HG03135 (cell line): ENCODE data around the gene STK40.

Source experiments
- ATAC-seq: cut with Tn5 transposase; IDR thresholded peaks from one replicate; pipeline ENCODE4 v1.9.1; 2021; ENCODE audit warnings: mild to moderate bottlenecking, moderate library complexity; ENCODE audit not compliant: unreplicated experiment

The STK40 gene

GRCh38 chr1:36321119-36321951 lies 64.4 kb downstream of the STK40 start:
- ATAC-seq = no peak

GRCh38 chr1:36320767-36321118 lies 65.0 kb downstream of the STK40 start:
- no peak for ATAC-seq

DNA sequence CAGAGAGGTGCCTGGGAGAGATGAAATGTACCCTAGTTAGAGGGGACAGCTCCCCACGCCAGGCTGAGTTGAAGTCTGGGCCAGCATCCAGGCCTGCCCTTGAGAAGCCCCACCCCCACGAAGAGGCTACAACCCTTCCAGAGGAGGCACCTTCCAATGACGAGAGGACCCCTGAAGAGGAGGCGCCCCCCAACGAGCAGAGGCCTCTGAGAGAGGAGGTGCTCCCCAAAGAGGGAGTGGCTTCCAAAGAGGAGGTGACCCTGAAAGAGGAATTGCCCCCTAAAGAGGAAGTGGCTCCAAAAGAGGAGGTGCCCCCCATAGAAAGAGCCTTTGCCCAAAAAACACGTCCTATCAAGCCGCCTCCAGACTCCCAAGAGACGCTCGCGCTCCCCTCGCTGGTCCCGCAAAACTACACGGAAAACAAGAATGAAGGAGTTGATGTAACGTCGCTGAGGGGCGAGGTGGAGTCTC lies 65.4 kb downstream of the STK40 start:
- ATAC-seq = no peak

- no peak for ATAC-seq
Observed at GRCh38 chr1:36309397-36309796, 76.3 kb downstream of the STK40 start.

GRCh38 chr1:36307601-36308330 lies 78.0 kb downstream of the STK40 start:
- no peak for ATAC-seq

DNA sequence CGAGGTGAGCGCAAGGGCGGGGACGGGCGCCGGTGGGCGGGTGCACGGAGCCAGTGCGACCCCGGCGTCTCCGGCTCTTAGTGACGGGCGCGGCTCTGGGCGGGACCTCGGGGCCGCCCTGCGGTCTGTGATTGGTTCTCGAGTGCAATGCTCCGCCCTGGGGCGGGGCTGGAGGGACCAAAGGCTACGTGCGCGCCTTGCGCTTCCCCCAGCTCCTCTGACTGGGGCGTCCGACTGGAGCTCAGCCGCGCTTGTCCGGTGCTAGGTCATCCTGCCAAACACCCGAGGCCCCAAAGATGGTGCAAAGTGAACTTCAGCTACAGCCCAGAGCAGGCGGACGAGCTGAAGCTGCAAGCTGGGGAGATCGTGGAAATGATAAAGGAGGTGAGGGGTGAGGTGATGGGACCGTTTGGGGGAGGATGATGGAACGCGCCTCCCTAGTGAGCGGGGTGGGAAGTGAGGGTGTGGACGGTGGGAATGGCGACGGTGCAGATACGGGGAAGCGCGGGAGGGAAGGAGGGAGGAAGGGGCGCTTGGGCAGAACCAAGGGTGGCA lies 78.7 kb downstream of the STK40 start:
- ATAC-seq = peak; percentile 96

DNA sequence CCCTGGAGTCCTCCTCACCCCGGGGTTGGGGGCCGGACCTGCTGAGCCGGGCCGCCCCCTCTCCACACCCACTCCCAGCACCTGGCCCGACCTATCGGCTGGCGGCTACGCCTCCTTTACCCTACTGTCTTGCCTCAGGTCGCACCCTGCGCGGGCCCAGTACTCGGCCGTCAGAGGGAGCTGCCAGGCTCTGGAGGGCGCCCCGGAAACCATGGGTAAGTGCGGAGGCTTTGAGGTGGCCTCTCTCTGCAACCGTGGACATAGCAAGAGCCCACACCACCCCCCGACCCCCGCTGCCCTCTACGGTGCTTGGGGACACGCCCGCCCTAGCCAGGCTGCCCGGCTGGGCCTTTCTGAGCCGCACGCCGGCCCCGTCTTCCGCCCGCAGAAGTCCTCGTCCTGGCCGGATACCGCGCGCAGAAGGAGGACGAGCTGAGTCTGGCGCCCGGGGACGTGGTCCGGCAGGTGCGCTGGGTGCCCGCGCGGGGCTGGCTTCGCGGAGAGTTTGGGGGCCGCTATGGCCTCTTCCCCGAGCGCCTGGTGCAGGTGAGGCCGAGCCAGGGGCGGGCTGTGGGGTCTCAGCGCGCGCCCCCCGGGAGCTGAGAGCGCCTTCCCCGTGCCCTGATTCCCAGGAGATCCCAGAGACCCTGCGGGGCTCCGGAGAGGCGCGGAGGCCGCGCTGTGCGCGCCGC lies 79.4 kb downstream of the STK40 start, which contains the start of gene SH3D21:
TSS of gene SH3D21 (plus strand) at position 159 of the 692 bp plus-strand sequence. CDS start at position 212, 53 bp downstream.
- peak; percentile 40 for ATAC-seq

GRCh38 chr1:36305915-36306209 lies 79.9 kb downstream of the STK40 start:
- ATAC-seq = no peak

- ATAC-seq = no peak
Observed at GRCh38 chr1:36304970-36305914, 80.5 kb downstream of the STK40 start.

DNA sequence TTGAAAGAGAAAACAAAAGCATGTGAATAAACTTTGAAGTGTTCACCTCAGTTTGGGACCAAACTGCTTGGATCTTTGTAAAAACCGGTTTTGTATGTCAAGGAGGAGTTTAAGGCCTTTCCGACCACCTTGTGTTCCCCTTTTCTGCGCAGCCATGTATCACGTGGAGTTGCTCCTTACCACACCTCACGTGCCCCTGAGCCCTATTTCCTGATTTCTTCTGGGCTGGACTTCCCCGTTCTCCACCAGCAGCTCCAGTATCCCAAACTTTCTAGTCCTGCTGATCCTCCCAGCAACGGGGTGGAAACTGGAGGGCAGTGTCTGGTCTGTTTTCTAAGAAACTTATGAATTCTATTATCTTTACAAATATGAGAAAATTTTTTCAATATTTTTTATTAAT lies 81.2 kb downstream of the STK40 start:
- ATAC-seq = no peak

DNA sequence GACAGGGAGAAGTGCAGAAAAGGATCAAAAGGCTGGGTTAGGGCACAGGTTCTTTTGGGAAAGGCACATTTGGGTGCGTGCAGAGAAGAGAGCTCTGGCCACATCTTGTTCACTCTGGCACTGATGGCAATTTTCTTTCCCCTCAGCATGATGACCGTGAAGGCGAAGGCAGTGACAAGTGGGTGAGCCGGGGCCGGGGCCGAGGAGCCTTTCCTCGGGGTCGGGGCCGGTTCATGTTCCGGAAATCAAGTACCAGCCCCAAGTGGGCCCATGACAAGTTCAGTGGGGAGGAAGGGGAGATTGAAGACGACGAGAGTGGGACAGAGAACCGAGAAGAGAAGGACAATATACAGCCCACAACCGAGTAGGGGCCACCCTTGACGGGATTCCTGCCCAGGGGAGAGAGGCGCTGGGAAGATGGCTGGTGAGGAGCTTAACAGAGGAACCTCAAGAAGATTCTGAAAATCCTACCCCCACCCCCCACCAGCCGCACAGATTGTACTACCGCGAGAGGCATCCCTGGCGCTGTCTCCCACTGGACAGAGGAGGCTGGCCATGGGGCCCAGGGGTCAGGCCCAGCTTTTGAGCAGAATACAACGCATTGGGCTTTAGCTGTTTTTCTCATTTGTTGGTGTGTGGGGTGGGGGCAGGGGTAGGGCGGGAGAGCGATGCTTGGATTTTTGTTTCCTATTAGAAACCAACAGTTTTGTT lies 81.9 kb downstream of the STK40 start:
- ATAC-seq = no peak

GRCh38 chr1:36303244-36303643 lies 82.5 kb downstream of the STK40 start:
- ATAC-seq = no peak

GRCh38 chr1:36301220-36301619 lies 84.5 kb downstream of the STK40 start:
- no peak for ATAC-seq

DNA sequence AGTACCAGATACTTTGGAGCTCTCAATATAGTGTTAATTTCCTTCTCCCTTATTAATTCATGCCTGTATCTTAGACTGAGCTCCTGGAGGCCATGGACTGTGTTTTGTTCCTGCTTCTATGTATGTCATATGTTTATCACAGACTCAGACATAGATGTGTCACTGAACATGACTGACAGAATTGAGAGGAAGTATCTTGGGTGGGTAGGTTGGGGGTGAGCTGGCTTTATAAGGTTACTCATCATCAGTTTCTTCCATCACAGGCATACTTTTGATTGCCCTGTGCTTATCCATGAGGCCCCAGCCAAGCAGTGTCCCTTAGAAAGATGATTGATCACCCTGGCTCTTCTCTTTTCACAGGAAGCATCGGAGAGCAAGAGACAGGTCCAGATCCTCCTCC lies 85.2 kb downstream of the STK40 start:
- ATAC-seq = no peak

GRCh38 chr1:36298640-36299039 lies 87.1 kb downstream of the STK40 start:
- no peak for ATAC-seq

GRCh38 chr1:36297062-36297461 lies 88.7 kb downstream of the STK40 start:
- ATAC-seq = no peak

DNA sequence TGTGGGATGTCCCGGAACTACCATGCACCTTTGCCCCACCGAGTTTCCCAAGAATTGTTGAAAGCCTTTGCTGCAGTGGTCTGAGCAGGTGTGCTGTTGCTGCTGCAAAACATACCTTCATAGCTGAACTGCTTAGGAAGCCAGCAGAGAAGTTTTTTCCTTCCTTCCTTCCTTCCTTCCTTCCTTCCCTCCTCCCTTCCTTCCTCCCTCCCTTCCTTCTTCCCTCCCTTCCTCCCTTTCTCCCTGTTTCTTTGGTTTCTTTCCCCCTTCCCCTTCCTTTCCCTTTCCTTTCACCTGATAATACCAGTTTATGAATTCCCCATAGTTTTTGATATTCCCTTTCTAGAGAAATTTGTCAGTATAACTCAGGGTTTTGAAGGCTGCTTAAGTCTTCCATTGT lies 90.3 kb downstream of the STK40 start:
- no peak for ATAC-seq
